ENCODE data around the gene GABRD.

GABRD gene

GRCh38 chr1:2042830-2043773, 24.0 kb downstream of the GABRD start:
- DNase-seq = no peak

DNA sequence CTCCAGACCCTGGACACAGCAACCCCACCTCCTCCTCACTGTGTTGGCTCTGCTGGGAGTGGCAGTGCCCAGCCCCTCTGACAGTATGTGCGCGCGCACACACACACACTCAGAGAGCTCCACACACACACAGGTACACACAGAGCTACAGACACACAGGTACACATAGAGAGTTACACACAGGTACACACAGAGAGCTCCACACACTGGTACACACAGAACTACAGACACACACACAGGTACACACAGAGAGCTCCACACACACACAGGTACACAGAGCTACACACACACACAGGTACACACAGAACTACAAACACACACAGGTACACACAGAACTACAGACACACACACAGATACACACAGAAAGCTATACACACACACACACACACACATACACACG, 24.7 kb downstream of the GABRD start:
- no peak for DNase-seq

DNA sequence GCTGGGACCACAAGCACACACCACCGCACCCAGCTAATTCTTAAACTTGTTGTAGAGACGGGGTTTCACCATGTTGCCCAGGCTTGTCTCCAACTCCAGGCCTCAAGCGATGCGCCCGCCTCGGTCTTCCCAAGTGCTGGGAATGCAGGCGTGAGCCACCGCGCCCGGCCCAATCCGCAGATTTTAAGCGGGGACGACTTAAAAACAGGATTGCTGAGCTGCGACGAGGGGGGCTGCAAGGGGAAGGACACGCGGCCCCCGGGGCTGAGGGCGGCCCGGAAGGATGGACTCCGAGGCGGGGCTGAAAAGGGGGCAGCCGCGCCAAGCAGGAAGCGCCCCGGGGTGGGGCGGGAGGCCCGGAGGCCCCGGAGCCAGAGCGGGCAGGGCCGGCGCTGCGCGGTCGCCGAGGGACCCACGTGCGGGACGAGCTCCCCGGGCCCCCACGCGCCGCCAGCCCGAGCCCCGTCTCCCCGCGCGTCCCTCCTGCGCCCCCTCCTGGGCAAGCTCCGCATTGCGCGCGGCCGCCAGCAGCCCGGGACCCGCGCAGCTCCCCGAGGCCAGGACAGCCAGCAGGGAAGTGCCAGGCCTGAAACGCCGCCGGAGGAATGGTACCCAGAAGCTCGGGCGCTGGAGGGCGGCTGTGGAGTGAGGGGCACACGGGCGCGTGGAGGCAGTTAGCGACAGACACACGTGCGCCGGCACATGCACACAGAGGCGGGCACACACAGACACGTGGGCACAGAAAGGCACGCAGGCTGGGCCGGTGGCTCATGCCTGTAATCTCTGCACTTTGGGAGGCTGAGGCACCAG, 25.6 kb downstream of the GABRD start:
- DNase-seq = peak; percentile 47

DNA sequence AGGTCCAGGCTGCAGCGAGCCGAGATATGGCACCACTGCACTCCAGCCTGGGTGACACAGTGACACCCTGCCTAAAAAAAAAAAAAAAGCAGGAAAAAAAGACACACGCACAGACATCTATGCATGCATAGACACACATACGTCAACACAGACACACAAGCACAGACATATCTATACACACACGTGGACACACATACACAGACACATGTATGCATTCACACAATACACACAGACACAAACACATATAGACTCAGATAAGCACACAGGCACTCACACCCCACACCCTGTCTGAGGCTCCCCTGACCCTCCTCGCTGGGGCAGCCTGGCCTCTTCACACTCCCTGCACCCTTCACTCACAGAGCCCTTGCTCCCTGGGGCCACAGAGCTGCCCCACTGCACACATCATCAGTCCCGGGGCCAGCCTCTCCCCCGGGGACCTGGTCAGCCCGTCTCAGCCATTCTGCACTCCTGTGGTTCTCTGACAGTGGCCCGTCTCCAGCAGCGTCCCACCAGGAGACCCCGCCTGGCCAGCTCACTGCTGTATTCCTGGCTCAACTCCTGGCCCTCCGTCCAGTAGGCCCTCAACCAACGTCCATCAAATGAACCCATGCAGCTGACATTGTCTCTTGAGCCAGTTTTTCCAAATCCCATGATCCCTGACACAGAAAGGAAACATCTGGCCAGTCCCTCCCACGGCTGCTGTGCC, 26.5 kb downstream of the GABRD start:
- no peak for DNase-seq

DNA sequence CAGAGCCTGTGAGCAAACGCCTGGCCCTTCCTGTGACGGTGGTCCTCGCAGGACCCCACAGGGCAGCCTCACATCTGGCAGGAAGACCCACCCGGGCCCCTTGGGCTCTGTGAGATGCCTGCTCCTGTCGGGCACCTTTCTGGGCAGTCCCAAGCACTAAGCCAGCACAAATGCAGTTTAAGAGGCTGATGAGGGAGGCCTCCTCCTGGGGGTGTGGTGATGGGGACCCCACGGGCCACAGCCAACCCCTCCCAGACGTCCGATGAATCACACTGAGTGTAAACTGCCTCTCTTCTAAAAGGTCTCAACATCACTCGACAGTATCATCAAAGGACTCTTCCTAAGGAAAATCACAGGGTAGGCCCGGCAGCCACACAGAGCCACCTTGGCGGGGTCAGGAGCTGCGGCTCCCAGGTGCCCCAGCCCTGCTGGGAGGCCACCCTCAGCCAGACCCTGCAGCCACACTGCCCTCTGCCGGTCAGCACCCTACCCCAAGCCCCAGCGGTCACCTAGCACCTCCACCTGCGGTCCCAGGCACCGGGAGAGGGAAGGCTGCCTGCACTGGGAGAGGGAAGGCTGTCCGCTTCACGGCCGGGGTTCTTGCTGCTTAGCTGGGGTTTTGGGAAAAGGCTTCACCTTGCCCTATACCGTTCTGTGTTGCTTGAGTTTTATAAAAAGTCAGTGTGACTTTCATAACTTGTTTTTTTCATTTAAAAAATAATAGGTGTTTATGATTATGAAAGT, 27.2 kb downstream of the GABRD start:
- DNase-seq = no peak

DNA sequence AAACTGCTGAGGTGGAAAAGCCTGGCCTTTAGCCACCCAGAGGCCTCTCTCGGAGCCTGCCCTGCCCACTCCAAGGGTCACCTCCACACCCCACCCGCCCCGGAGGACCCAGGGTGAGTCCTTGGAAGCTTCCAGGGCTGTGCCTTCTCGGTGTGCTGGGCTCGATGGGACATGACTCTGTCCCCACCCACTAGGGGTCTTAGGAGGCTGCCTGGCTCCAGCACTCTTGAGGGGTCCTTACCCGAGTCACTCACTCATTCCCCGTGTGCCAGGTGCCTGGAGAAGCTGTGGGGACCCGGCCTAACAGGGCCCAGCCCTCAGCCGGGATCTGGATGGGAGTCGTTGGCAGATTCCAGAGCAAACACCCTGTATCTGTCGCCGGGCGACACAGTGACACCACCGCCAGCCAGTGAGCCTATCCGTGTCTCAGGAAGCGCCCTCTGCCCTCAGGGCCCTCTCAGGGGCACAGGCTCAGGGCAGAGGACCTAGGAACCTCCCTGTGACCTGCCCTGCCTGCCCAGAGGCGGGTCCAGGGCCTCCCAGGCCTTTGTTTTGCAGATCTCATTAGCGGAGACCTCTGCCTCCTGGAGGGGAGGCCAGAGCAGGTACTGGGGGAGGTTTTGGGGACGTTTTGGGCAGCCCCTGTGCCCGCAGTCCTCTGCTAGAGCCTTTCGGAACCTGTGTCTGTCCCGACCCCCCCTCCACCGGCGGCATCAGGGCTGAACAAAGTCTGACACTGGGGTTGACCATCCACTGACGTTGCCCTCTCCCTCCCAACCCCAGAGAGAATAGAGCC, 28.0 kb downstream of the GABRD start:
- no peak for DNase-seq

DNA sequence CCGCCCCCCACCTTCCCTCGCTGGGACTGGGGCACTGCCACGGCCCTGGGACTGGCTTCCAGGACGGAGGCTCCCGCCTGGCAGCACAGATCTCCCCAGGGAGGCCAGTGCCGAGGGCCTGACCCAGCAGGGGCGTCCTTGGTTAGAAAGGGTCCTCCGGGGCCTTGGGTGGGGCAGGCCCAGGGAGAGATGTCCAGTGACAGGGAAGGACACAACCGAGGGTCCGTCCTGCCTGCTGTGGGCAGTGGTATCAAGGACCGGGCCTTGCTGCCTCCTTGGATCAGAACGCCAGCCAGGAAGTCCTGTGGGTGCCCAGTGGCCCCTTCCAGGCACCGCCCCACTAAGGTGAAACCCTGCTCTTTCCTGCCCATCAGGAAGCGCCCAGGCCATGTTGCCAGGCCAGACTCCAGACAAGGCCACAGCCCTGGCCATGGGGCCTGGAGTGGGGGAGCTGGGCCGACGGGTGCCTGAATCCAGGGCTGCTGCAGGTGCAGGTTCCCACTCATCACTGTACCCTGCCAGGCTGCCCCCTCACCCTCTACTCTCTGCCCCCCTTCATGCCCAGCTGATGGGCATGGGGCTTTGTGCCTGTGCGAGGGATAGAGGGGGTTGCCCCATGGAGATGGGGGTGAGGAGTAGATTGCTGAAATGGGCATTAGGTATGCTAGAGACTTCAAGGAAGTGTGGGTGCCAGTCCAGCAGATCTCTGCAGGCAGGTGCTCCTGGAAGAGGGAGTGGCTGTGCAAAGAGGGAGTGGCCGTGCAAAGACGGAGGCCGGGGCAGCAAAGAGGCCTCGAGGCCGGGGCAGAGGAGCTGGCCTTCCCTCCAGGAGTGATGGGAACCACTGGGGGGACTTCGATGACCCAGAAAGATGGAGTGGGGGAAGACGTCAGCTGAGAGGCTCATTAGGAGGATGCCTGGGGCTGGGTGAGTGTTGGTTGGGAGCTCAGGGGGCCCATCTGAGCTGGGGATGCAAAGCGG, 28.9 kb downstream of the GABRD start:
- no peak for DNase-seq

GRCh38 chr1:2049225-2049717, 30.1 kb downstream of the GABRD start:
- DNase-seq = peak; percentile 28

GRCh38 chr1:2049718-2050431, 30.7 kb downstream of the GABRD start, which contains the start of gene PRKCZ:
Gene PRKCZ (plus strand): TSS chr1:2050411. CDS start chr1:2050631, 220 bp downstream.
- DNase-seq = peak; percentile 90

DNA sequence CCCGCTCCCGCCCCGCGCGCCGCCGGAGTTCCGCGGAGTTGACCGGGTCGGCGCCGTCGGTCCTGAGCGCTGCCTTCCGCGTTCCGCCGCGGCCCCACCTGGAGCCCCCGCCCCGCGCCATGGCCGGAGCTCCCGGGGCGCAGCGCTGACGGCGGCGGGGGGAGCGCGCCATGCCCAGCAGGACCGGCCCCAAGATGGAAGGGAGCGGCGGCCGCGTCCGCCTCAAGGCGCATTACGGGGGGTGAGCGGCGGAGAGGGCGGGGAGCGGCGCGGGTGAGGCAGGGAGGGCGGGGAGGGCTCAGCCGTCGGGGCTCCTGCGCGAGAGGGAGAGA, 31.3 kb downstream of the GABRD start:
- peak; percentile 62 for DNase-seq

DNA sequence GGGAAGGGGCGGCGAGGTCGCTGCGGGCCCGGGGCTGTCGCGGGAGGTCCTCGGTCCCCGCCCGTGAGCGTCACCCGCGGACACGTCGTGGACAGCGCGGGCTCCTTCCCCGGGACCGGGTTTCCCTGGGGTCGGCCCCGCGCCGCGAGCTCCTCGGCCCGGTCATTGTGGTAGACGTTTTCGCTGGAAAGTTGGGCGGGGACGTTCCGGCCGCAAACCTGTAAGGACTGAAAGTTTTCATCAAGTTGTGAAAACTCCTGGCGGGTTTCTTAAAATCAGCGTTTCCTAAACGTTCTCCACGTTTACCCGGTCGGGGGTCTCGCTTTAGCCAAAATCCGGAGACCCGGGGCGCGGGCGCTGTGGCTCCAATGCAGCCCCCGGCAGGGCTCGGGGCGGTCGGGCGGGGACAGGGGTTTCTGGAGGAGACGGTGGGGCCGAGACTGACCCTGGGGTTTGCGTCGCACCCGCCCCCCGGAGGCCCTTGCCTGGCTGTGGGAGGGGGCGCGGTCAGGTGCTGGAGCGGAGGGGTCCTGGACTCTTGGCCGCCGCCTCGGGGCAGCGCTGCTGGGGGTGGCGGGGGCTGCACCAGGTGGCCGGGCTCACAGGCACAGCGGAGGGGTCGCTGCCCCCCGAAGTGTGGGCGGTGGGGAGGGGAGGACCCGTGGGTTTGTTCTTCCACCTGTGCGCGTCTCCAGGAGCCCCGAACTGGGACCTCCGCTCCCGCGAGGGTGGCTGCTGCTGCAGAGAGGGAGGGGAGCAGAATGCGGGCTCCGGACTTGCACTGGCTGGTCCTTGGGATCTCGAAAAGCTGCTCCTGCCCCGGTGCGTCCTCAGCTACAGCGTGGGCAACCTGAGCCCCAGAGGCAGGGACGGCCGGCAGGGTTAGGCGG, 31.9 kb downstream of the GABRD start:
- no peak for DNase-seq

DNA sequence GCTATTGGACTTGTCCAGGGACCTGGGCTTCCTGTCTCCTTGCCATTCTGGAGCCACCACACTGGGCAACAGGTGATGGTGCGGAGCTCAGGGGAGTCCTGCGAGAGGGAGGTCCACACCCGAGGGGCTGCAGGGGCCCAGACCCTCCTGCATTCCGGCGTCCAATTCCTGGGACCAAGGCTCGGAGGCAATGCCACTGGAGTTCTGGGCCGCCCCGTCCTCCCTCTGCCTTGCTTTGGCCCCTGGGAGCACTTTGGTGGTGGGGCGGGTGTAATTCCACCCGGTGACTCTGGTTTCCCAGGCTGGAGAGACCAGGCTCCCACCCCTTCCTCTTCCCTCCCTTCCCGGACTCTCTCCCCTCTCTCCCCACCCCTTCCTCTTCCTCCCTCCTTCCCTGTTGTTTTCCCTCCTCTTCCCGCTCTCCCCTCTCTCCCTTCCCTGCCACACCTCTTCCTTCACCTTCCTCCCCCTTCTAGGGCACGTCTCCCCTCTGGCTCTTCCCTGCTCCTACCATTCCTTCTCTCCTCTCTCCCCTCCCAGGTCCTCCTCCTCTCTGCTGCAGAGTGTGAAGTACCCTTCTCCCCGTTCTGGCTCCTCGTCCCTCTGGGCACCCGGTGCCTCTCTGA, 33.0 kb downstream of the GABRD start:
- no peak for DNase-seq

DNA sequence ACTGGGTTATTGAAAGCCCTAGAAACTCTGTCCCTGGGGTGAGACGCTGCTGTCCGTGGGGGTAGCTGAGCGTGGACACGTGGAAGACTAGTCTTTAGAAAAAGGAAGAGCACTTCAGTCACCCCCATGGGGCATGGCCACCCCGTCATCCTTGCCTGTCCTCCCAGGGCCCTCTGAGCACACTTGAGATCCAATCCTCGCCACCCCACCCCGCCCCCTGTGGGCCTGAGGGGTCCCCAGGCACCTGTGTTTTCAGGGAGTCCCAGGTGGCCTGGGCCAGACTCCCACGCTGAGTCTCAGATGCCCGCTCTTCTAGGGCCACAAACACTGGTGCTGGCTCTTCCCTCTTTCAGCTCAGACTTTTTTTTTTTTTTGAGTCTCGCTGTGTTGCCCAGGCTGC, 33.6 kb downstream of the GABRD start:
- DNase-seq = no peak

DNA sequence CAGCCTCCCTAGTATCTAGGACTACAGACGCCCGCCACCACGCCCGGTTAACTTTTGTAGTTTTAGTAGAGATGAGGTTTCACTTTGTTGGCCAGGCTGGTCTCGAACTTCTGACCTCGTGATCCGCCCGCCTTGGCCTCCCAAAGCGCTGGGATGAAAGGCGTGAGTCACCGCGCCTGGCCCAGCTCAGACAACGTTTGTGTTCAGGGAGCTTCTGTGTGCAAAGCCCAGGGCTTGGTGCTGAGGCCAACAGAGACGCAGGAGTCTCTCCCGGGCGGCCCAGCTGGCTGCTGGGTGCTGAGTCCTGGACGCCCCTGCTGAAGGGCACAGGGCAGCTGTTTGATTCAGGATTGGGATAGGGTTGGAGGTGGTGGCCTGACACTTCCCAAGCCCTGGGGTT, 34.1 kb downstream of the GABRD start:
- DNase-seq = no peak

DNA sequence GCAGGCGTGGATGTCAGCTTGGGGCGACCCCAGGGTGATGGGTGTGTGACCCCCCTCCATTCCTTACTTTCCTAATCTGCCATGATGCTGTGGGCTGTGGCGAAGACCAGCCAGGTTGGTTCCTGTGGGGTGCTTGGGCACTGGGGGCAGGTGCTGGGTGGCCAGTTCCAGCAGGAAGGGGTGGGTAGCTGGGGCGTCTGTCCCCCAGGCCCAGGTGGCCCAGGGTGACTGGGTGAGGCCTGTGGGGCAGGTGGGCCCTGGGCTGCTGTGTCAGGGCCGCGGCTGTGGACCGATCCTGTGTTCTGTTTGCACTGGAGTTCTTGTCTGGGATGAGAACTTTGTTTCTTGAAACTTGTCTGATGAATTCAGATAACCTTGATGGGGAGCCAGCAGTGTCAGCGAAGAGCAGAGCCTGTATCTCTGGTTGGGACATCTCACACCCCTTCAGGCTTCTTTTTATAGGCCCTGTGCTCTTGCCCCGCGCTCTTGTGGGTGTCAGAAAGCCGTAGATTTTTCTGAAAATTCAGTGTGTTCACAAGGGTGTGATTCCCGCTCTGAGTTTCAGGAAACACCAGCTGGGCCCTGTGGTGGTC, 34.7 kb downstream of the GABRD start:
- no peak for DNase-seq

GRCh38 chr1:2054560-2054959, 35.4 kb downstream of the GABRD start:
- DNase-seq = no peak

GRCh38 chr1:2055911-2056575, 36.9 kb downstream of the GABRD start:
- DNase-seq = no peak

Data from NCI-H2227 treated with DMSO at 0.1 percent for 48 hours (cell line).